Stimulated activated CD4-positive, alpha-beta T cell treated with anti-CD3 and anti-CD28 coated beads, Interleukin-12 subunit alpha, Interleukin-12 subunit beta, amount 100 ng/mL, for 24 hours (primary cell): ENCODE measurements around the gene PTH2.
"Not testable (repeated sequence)": the region's sequence is repeated elsewhere in the genome, so short reads cannot be mapped to it uniquely, and the experiment has no call there.

ENCODE experiments used
- DNase-seq, 2 experiments: peaks; one replicate each; pipeline ENCODE4 v3.0.0-alpha.2; 2020; ENCODE audit warnings: low read depth in 2 of 2

PTH2 gene

GRCh38 chr19:49378512-49378911, 44.7 kb downstream of the PTH2 start:
- DNase-seq: no peak

DNA sequence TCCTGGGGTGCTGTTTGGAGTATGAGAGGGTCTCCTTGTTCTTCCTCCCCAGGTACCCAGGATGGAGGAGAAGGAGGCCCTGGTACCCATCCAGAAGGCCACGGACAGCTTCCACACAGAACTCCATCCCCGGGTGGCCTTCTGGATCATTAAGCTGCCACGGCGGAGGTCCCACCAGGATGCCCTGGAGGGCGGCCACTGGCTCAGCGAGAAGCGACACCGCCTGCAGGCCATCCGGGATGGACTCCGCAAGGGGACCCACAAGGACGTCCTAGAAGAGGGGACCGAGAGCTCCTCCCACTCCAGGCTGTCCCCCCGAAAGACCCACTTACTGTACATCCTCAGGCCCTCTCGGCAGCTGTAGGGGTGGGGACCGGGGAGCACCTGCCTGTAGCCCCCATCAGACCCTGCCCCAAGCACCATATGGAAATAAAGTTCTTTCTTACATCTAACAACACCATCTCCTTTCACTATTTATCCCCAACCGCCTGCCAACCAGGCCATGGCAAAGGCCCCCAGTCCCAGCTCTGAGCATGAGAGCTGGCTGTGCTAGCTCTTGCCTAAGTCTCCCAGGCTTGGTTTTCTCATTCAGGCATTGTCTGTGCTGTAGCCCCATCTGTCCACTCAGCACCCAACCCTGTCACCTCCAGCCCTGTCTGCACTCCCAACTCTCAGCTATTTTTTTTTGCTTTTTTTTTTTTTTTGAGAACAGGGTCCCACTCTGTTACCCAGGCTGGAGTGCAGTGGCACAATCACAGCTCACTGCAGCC, 48.4 kb downstream of the PTH2 start:
- DNase-seq: no peak

- DNase-seq: not testable (repeated sequence)
Observed at GRCh38 chr19:49373174-49373573, 50.1 kb downstream of the PTH2 start.
